Measurements from ENCODE around the gene FMO5. TPM values are rescaled to one million over a fixed set of nuclear protein-coding genes. Genes with fewer than 3 reads are reported as not detected.

FMO5 gene
- total and polyA plus RNA-seq, 10 of the 15 experiments (the other 5 are each of a cell fraction or from before 2014, with no cell fraction given), result 0.05 to 0.58 (median 0.19) TPM

- TF ChIP-seq MEF2B (IDR thresholded peaks at IDR 0.05; ENCODE audit: partially characterized antibody, poor library complexity, severe bottlenecking) (no peak), FOXM1 (IDR thresholded peaks at IDR 0.05; ENCODE audit: low read depth, low read length) (no peak), IRF3 (IDR thresholded peaks at IDR 0.05) (no peak), PAX5 (IDR thresholded peaks at IDR 0.05; ENCODE audit: borderline replicate concordance, low read depth, low read length) (no peak), E2F4 (IDR thresholded peaks at IDR 0.05; ENCODE audit: low read depth, low read length) (no peak), STAT3 (IDR thresholded peaks at IDR 0.05; ENCODE audit: low read depth, low read length) (no peak), POU2F2 (IDR thresholded peaks at IDR 0.05; ENCODE audit: borderline replicate concordance, low read depth, low read length) (no peak), SRF (IDR thresholded peaks at IDR 0.05; ENCODE audit: low read depth in 2 of 2, low read length in 2 of 2) (no peak), CEBPZ (IDR thresholded peaks at IDR 0.05; ENCODE audit: low read depth, low read length) (no peak), SPI1 (IDR thresholded peaks at IDR 0.05; ENCODE audit: borderline replicate concordance, insufficient read depth, low read depth, low read length) (no peak), NFYA (IDR thresholded peaks at IDR 0.05; ENCODE audit: borderline replicate concordance, low read depth, low read length) (no peak), RUNX3 (IDR thresholded peaks at IDR 0.05; ENCODE audit: low read length) (no peak), RAD51 (IDR thresholded peaks at IDR 0.05) (no peak), MTA2 (IDR thresholded peaks at IDR 0.05; ENCODE audit: low read depth) (0 out of 2 replicates have a peak, but pooled peaks have one; percentile 17), ZBED1 (IDR thresholded peaks at IDR 0.05; ENCODE audit: borderline replicate concordance) (no peak), MYC (IDR thresholded peaks at IDR 0.05; ENCODE audit: insufficient read depth, insufficient read length, insufficient replicate concordance, low read length, severe bottlenecking) (no peak), CHD1 (IDR thresholded peaks at IDR 0.05; ENCODE audit: low read depth, low read length) (no peak), SKIL (IDR thresholded peaks at IDR 0.05; ENCODE audit: low read depth, poor library complexity, severe bottlenecking) (no peak), ETV6 (conservative IDR thresholded peaks at IDR 0.05 in 1 of 2, IDR thresholded peaks at IDR 0.05 in 1 of 2; ENCODE audit: borderline replicate concordance in 1 of 2, low read depth in 1 of 2) (no peak), TCF3 (IDR thresholded peaks at IDR 0.05; ENCODE audit: borderline replicate concordance, insufficient read depth, low read depth, low read length) (no peak)
Measured at GRCh38 chr1:147225193-147225730, at the start of gene FMO5 (continued).

Data from GM12878 (cell line).